ENCODE results near the gene OR13C8. TPM values are rescaled to one million over a fixed set of nuclear protein-coding genes. Genes with fewer than 3 reads are reported as not detected.
A peak's percentile ranks its signal among the peaks of the same experiment; 100 is the strongest.
"Not testable (repeated sequence)": the region's sequence is repeated elsewhere in the genome, so short reads cannot be mapped to it uniquely, and the experiment has no call there.

OR13C8 gene
- total RNA-seq, 1 donor from 2014 or later = not detected

DNA sequence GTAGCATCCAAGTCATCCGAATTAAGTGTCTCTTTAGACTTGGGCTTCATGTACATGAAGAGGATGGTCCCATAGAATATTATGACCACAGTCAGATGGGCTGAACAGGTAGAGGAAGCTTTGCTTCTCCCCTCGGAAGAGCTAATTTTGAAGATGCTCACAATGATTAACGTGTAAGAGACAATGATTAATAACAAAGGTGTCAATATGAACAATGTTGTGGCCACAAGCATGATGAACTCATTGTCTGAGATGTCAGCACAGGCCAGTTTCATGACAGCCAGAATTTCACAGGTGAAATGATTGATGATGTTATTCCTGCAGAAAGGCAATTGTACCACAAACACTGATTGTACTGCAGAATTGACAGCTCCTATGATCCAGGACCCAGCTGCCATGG is 35.8 kb downstream of the OR13C8 start:
- Mint-ChIP-seq H3K27me3 (ENCODE audit: insufficient read depth, low read depth) (no peaks in the 10 kb centered on the region), H3K4me1 (peaks cover 5% of the 10 kb centered on the region), H3K9me3 (no peaks in the 10 kb centered on the region), H3K36me3 (no peaks in the 10 kb centered on the region), H3K27ac (no peak overlapping the region), H3K4me3 (no peak overlapping the region)
- Histone ChIP-seq H3K36me3 (no peaks in the 10 kb centered on the region), H3K27me3 (no peaks in the 10 kb centered on the region), H3F3A (ENCODE audit: low read depth) (no peaks in the 10 kb centered on the region), H3K79me2 (ENCODE audit: low read depth) (no peaks in the 10 kb centered on the region), H3K4me3 (no peak overlapping the region), H4K20me1 (ENCODE audit: low read depth) (no peaks in the 10 kb centered on the region), H2AFZ (replicated peaks) (no peak overlapping the region), H3K27ac (no peak overlapping the region), H3K9me3 (ENCODE audit: low read depth) (no peaks in the 10 kb centered on the region), H3K9ac (no peak overlapping the region), H3K4me1 (peaks cover 19% of the 10 kb centered on the region), H3K4me2 (no peak overlapping the region)
- no peak for DNase-seq (ENCODE audit: low spot score)
- no peak for TF ChIP-seq EZH2 (IDR thresholded peaks at IDR 0.05)
- TF ChIP-seq, protein P1, sequence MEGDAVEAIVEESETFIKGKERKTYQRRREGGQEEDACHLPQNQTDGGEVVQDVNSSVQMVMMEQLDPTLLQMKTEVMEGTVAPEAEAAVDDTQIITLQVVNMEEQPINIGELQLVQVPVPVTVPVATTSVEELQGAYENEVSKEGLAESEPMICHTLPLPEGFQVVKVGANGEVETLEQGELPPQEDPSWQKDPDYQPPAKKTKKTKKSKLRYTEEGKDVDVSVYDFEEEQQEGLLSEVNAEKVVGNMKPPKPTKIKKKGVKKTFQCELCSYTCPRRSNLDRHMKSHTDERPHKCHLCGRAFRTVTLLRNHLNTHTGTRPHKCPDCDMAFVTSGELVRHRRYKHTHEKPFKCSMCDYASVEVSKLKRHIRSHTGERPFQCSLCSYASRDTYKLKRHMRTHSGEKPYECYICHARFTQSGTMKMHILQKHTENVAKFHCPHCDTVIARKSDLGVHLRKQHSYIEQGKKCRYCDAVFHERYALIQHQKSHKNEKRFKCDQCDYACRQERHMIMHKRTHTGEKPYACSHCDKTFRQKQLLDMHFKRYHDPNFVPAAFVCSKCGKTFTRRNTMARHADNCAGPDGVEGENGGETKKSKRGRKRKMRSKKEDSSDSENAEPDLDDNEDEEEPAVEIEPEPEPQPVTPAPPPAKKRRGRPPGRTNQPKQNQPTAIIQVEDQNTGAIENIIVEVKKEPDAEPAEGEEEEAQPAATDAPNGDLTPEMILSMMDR (IDR thresholded peaks at IDR 0.05) = no peak
- no peak for TF ChIP-seq EZH2phosphoT487 (IDR thresholded peaks at IDR 0.05)

DNA sequence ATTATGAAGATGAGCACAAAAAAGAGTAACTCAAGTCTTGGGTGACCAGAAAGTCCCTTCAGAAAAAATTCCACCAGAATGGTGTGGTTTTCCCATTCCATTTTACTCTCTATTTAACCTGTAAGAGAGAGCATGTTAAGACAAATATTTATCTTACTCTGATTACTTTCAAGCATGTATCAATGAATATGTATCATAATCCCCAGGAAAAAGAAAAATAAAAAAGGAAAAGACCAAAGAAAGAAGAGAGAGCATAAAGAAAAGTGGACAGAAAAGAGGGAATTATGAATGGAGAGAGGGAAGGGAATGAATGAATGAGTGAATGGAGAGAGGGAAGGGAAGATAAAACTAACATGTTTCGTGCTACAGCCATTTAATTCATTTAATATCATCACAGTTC is 36.6 kb downstream of the OR13C8 start, which contains the start of gene OR13C2:
OR13C2 (minus strand) TSS at position 101 of the 400 bp plus-strand sequence; CDS start at position 101, 0 bp downstream.
- not testable (repeated sequence) for H3K27me3 ChIP-seq; H3K9me3 Mint-ChIP-seq; H3K79me2 ChIP-seq (ENCODE audit: low read depth); H3K36me3 ChIP-seq; H3K27ac Mint-ChIP-seq; H3K27me3 Mint-ChIP-seq (ENCODE audit: insufficient read depth, low read depth); H3K27ac ChIP-seq; H3K9me3 ChIP-seq (ENCODE audit: low read depth); H4K20me1 ChIP-seq (ENCODE audit: low read depth); H3K36me3 Mint-ChIP-seq; H3K4me1 Mint-ChIP-seq; H3K4me3 ChIP-seq; DNase-seq (ENCODE audit: low spot score); H2AFZ ChIP-seq (replicated peaks); H3K9ac ChIP-seq; H3K4me3 Mint-ChIP-seq; H3F3A ChIP-seq (ENCODE audit: low read depth)
- H3K4me2 ChIP-seq = peak within 1 kb of the TSS; percentile 43
- peaks cover 19% of the 10 kb centered on the region for H3K4me1 ChIP-seq

DNA sequence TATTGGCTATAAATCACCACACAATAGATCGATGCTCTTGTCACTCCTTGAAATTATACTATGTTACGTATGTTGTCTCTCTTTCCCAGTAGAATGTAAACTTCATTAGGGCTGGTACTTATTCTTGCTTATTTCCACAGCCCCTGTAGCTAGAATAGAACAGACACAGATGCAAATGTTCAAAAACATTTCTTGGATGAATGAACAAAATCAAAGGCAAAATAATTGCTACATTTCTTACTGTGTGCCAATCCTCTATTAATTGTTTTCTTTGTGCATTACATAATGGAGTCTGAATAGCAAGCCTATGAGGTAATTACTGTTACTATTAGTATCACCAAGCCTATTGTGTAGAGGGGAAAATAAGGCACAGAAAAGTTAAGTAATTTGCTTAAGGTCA is 37.2 kb downstream of the OR13C8 start:
- peak overlapping the region; percentile 43 for H3K4me2 ChIP-seq
- no peak overlapping the region for H3K27ac ChIP-seq
- no peak overlapping the region for H2AFZ ChIP-seq (replicated peaks)
- no peaks in the 10 kb centered on the region for H3K27me3 Mint-ChIP-seq (ENCODE audit: insufficient read depth, low read depth)
- no peaks in the 10 kb centered on the region for H3K9me3 ChIP-seq (ENCODE audit: low read depth)
- H3K4me1 Mint-ChIP-seq = peaks cover 5% of the 10 kb centered on the region
- no peaks in the 10 kb centered on the region for H3K27me3 ChIP-seq
- H3K36me3 ChIP-seq = no peaks in the 10 kb centered on the region
- TF ChIP-seq, protein P1 (IDR thresholded peaks at IDR 0.05) = no peak
- no peak for TF ChIP-seq EZH2 (IDR thresholded peaks at IDR 0.05)
- no peak for TF ChIP-seq EZH2phosphoT487 (IDR thresholded peaks at IDR 0.05)
- H3K4me3 Mint-ChIP-seq = no peak overlapping the region
- no peak overlapping the region for H3K27ac Mint-ChIP-seq
- no peak overlapping the region for H3K4me3 ChIP-seq
- no peaks in the 10 kb centered on the region for H3F3A ChIP-seq (ENCODE audit: low read depth)
- no peak overlapping the region for H3K9ac ChIP-seq
- H3K4me1 ChIP-seq = peaks cover 19% of the 10 kb centered on the region
- no peaks in the 10 kb centered on the region for H3K36me3 Mint-ChIP-seq
- H4K20me1 ChIP-seq (ENCODE audit: low read depth) = no peaks in the 10 kb centered on the region
- peak; percentile 26 for DNase-seq (ENCODE audit: low spot score)
- H3K79me2 ChIP-seq (ENCODE audit: low read depth) = no peaks in the 10 kb centered on the region
- H3K9me3 Mint-ChIP-seq = no peaks in the 10 kb centered on the region

DNA sequence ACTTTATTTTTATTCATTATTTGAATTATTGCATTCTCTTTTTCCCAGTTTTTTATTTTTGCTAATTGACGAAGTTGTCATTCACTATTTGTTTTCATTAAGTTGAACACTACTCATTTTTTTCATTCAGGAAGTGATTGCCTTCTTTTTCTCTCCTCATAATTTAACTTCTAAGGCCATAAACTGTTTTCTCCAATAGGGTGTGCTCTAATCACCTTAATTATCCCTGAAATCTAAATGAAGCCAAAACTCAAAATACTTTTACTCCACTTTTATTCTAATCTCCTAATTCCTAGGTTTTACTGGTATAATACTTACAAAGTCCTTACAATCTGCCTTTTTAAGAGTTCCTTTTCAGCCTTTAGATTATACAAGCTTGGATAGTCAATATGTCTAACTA is 39.4 kb downstream of the OR13C8 start:
- TF ChIP-seq EZH2phosphoT487 (IDR thresholded peaks at IDR 0.05) = no peak
- TF ChIP-seq, protein P1 (IDR thresholded peaks at IDR 0.05) = peak; percentile 47
- no peak for TF ChIP-seq EZH2 (IDR thresholded peaks at IDR 0.05)
- Histone ChIP-seq H3K4me2 (no peak overlapping the region), H3K36me3 (no peaks in the 10 kb centered on the region), H3K4me3 (no peak overlapping the region), H3K27me3 (no peaks in the 10 kb centered on the region), H2AFZ (replicated peaks) (no peak overlapping the region), H3K79me2 (ENCODE audit: low read depth) (no peaks in the 10 kb centered on the region), H3K4me1 (peaks cover 19% of the 10 kb centered on the region), H3K9ac (no peak overlapping the region), H4K20me1 (ENCODE audit: low read depth) (no peaks in the 10 kb centered on the region), H3K9me3 (ENCODE audit: low read depth) (no peaks in the 10 kb centered on the region), H3K27ac (no peak overlapping the region), H3F3A (ENCODE audit: low read depth) (no peaks in the 10 kb centered on the region)
- no peak for DNase-seq (ENCODE audit: low spot score)
- Mint-ChIP-seq H3K9me3 (no peaks in the 10 kb centered on the region), H3K4me1 (peaks cover 5% of the 10 kb centered on the region), H3K27me3 (ENCODE audit: insufficient read depth, low read depth) (no peaks in the 10 kb centered on the region), H3K27ac (no peak overlapping the region), H3K4me3 (no peak overlapping the region), H3K36me3 (no peaks in the 10 kb centered on the region)
